ENCODE measurements around the gene IL4R. TPM values are rescaled to one million over a fixed set of nuclear protein-coding genes. Genes with fewer than 3 reads are reported as not detected.

IL4R gene
- total RNA-seq, 1 donor from 2014 or later: 9.6 TPM

DNA sequence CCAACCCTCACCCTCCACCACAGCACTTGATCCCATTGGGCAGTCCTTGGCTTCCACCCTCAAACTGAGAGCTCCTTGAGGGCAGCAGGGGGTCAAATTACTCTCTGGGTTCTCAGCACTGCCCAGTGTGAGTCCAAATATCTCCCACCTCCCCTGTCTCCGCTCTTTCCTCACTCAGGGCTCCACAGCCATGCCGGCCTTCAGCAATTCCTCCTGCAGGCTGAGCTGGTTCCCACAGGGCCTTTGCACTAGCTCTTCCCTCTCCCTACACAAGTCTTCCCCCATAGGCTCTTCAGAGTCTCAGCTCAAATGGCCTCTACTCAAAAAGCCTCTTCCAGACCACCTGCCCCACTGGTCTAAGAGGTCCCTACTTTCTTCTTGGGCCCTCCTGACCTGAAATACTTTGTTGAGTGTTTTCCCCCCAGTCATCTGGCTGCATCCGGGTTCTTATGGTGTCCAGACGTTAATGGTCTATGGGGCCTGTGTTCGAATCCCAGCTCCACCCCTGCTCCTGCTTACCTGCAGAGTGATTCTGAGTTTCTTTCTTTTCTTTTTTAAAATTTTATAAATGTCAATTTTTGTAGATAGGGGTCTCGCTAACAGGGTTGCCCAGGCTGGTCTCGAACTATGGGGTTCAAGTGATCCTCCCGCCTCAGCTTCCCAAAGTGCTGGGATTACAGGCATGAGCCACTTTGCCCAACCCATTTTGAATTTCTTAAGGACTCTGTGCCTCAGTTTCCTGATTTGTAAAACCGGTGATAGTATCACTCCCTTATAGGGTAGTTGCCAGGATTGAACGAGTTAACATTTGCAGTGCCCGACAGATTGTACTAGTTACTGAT lies 973 bp upstream of the IL4R start:
- Histone ChIP-seq H3K27me3 (peaks cover 61% of the 10 kb centered on the region), H3K4me2 (peak overlapping the region; percentile 97), H3K4me3 (peak overlapping the region; percentile 76), H4K20me1 (ENCODE audit: low read depth) (peaks cover 3% of the 10 kb centered on the region), H3K4me1 (no peaks in the 10 kb centered on the region), H3K36me3 (no peaks in the 10 kb centered on the region), H3K27ac (no peak overlapping the region), H3K79me2 (ENCODE audit: low read depth) (no peaks in the 10 kb centered on the region), H3K9ac (no peak overlapping the region), H3K9me3 (ENCODE audit: low read depth) (no peaks in the 10 kb centered on the region), H2AFZ (replicated peaks) (peak overlapping the region; percentile 98), H3F3A (ENCODE audit: low read depth) (no peaks in the 10 kb centered on the region)
- peak overlapping the region; percentile 87 for H3K4me3 Mint-ChIP-seq
- TF ChIP-seq, protein P1, sequence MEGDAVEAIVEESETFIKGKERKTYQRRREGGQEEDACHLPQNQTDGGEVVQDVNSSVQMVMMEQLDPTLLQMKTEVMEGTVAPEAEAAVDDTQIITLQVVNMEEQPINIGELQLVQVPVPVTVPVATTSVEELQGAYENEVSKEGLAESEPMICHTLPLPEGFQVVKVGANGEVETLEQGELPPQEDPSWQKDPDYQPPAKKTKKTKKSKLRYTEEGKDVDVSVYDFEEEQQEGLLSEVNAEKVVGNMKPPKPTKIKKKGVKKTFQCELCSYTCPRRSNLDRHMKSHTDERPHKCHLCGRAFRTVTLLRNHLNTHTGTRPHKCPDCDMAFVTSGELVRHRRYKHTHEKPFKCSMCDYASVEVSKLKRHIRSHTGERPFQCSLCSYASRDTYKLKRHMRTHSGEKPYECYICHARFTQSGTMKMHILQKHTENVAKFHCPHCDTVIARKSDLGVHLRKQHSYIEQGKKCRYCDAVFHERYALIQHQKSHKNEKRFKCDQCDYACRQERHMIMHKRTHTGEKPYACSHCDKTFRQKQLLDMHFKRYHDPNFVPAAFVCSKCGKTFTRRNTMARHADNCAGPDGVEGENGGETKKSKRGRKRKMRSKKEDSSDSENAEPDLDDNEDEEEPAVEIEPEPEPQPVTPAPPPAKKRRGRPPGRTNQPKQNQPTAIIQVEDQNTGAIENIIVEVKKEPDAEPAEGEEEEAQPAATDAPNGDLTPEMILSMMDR (IDR thresholded peaks at IDR 0.05): no peak
- no peak for TF ChIP-seq EZH2 (IDR thresholded peaks at IDR 0.05)
- TF ChIP-seq EZH2phosphoT487 (IDR thresholded peaks at IDR 0.05): no peak
- no peaks in the 10 kb centered on the region for H3K36me3 Mint-ChIP-seq
- no peak overlapping the region for H3K27ac Mint-ChIP-seq
- H3K4me1 Mint-ChIP-seq: peaks cover 16% of the 10 kb centered on the region
- H3K27me3 Mint-ChIP-seq (ENCODE audit: insufficient read depth, low read depth): peaks cover 9% of the 10 kb centered on the region
- DNase-seq (ENCODE audit: low spot score): no peak
- H3K9me3 Mint-ChIP-seq: no peaks in the 10 kb centered on the region

DNA sequence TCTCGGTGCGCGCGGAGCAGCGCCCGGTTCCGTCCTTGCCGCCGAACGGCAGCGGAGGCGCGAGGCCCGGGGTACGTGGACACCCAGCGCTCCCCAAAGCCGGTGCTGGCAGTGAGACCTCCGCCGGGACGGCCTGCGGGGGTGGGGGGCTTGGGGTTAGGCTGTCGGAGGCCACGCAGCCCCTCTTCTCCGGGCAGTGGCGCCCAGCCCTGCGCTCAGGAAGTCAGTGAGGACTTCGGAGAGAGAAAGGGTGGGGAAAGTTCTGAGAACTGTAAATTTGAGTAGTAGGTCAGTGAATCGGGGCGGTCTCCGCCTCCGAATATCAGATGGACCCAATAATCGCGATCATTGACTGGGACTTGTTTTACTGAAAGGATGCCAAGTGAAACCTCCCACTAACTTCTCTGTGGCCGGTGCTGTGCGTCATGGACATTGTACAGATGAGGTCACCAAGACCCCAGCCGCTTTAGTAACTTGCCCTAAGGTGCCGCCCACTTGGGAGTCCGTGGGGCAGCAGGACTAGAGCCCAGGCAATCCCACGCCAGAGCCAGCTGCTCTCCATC lies 468 bp downstream of the IL4R start:
- Histone ChIP-seq H2AFZ (replicated peaks) (peak overlapping the region; percentile 98), H3K27ac (no peak overlapping the region), H3F3A (ENCODE audit: low read depth) (no peaks in the 10 kb centered on the region), H3K27me3 (peaks cover 61% of the 10 kb centered on the region), H4K20me1 (ENCODE audit: low read depth) (peaks cover 8% of the 10 kb centered on the region), H3K4me1 (no peaks in the 10 kb centered on the region), H3K4me2 (peak overlapping the region; percentile 97), H3K9me3 (ENCODE audit: low read depth) (no peaks in the 10 kb centered on the region), H3K79me2 (ENCODE audit: low read depth) (no peaks in the 10 kb centered on the region), H3K9ac (no peak overlapping the region), H3K4me3 (peak overlapping the region; percentile 76), H3K36me3 (no peaks in the 10 kb centered on the region)
- H3K27ac Mint-ChIP-seq: peak overlapping the region; percentile 57
- H3K4me1 Mint-ChIP-seq: peaks cover 23% of the 10 kb centered on the region
- H3K36me3 Mint-ChIP-seq: peaks cover 2% of the 10 kb centered on the region
- H3K27me3 Mint-ChIP-seq (ENCODE audit: insufficient read depth, low read depth): peaks cover 12% of the 10 kb centered on the region
- TF ChIP-seq EZH2 (IDR thresholded peaks at IDR 0.05) (peak; percentile 58), EZH2phosphoT487 (IDR thresholded peaks at IDR 0.05) (peak; percentile 53)
- TF ChIP-seq, protein P1 (IDR thresholded peaks at IDR 0.05): no peak
- peak overlapping the region; percentile 91 for H3K4me3 Mint-ChIP-seq
- H3K9me3 Mint-ChIP-seq: no peaks in the 10 kb centered on the region
- DNase-seq (ENCODE audit: low spot score): no peak

DNA sequence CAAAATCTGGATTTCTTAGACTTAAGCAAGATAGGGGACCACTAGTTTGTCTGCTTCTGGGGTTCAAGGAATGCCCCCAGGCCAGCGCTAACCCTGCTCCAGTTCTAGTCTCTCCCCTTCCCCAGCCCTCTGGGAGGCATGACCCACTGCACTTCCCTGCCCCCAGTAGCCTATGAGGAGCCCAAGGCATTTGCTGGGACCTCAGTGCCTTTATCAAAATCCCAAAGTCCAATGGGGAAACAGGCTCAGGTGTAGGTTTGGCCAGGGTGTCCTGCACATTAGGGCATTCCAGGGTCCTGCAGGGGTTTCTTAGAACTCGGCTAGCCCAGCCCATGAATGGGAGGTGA lies 1.2 kb downstream of the IL4R start:
- H3K27me3 Mint-ChIP-seq (ENCODE audit: insufficient read depth, low read depth): peaks cover 12% of the 10 kb centered on the region
- Histone ChIP-seq H3K4me3 (no peak overlapping the region), H3K79me2 (ENCODE audit: low read depth) (no peaks in the 10 kb centered on the region), H4K20me1 (ENCODE audit: low read depth) (peaks cover 8% of the 10 kb centered on the region), H3K27ac (no peak overlapping the region), H3F3A (ENCODE audit: low read depth) (no peaks in the 10 kb centered on the region), H3K36me3 (no peaks in the 10 kb centered on the region), H3K9me3 (ENCODE audit: low read depth) (no peaks in the 10 kb centered on the region), H3K27me3 (peaks cover 60% of the 10 kb centered on the region), H2AFZ (replicated peaks) (no peak overlapping the region), H3K4me2 (peak overlapping the region; percentile 25), H3K9ac (no peak overlapping the region), H3K4me1 (no peaks in the 10 kb centered on the region)
- TF ChIP-seq EZH2phosphoT487 (IDR thresholded peaks at IDR 0.05) (no peak), EZH2 (IDR thresholded peaks at IDR 0.05) (no peak)
- TF ChIP-seq, protein P1 (IDR thresholded peaks at IDR 0.05): no peak
- peak overlapping the region; percentile 91 for H3K4me3 Mint-ChIP-seq
- H3K4me1 Mint-ChIP-seq: peaks cover 23% of the 10 kb centered on the region
- H3K36me3 Mint-ChIP-seq: peaks cover 2% of the 10 kb centered on the region
- H3K9me3 Mint-ChIP-seq: no peaks in the 10 kb centered on the region
- no peak overlapping the region for H3K27ac Mint-ChIP-seq
- DNase-seq (ENCODE audit: low spot score): no peak
